Motor neuron (in vitro differentiated cells): ENCODE data around the gene PPL. TPM values are rescaled to one million over a fixed set of nuclear protein-coding genes. Genes with fewer than 3 reads are reported as not detected.

Source experiments
- ATAC-seq, 8 experiments: fragments of 200-7000 bp; cut with Tn5 transposase; replicated peaks in 6 of 8; 2 replicates each; pipeline ENCODE4 v1.8.0; 2021; ENCODE audit warnings: mild to moderate bottlenecking in 8 of 8, moderate library complexity in 8 of 8
- H3K27ac ChIP-seq, 2 donors: fragments of 250-450 bp; sonication (Bioruptor Pico); 2 replicates each; pipeline ENCODE4 v1.9.0; 2021; ENCODE audit warnings: antibody characterized with exemption in 2 of 2, mild to moderate bottlenecking in 2 of 2, moderate library complexity in 1 of 2
- H3K4me1 ChIP-seq, 2 donors: fragments of 250-450 bp; sonication (Bioruptor Pico); replicated peaks in 1 of 2; 2 replicates each; pipeline ENCODE4 v1.6.1; 2021; ENCODE audit warnings: antibody characterized with exemption in 2 of 2, mild to moderate bottlenecking in 2 of 2, moderate library complexity in 1 of 2
- H3K4me3 ChIP-seq, 5 donors: fragments of 250-450 bp; sonication (Bioruptor Pico); 2 replicates each; pipeline ENCODE4 v1.9.0; 2021; ENCODE audit warnings: antibody characterized with exemption in 5 of 5, mild to moderate bottlenecking in 5 of 5, moderate library complexity in 4 of 5
- WGBS, 10 experiments: fragments of 450-650 bp; shearing (Covaris generic); methylation state at CpG; one replicate each; pipeline ENCODE4 v1.0.0; 2022; 5-methylcytosine and 5-hydroxymethylcytosine counted together
- in situ Hi-C, 9 experiments: fragments of 400-800 bp; cut with MboI; loops; one replicate each; pipeline ENCODE4 v1.15.0; 2021; ENCODE audit warnings: low sequenced_read_pairs in 9 of 9, low pct_unique_long_range_greater_than_20kb in 2 of 9; ENCODE audit not compliant: unreplicated experiment in 9 of 9
- total RNA-seq, 8 experiments: library from RNA; unstranded; fragments of 300-600 nt; gene quantifications; 2 replicates each; pipeline versions ENCODE4 v1.2.3 to v1.2.4, GENCODE V29; 2022

Gene PPL
- total RNA-seq, 8 experiments from 2014 or later: 0.92 to 357 (median 3.6) TPM

DNA sequence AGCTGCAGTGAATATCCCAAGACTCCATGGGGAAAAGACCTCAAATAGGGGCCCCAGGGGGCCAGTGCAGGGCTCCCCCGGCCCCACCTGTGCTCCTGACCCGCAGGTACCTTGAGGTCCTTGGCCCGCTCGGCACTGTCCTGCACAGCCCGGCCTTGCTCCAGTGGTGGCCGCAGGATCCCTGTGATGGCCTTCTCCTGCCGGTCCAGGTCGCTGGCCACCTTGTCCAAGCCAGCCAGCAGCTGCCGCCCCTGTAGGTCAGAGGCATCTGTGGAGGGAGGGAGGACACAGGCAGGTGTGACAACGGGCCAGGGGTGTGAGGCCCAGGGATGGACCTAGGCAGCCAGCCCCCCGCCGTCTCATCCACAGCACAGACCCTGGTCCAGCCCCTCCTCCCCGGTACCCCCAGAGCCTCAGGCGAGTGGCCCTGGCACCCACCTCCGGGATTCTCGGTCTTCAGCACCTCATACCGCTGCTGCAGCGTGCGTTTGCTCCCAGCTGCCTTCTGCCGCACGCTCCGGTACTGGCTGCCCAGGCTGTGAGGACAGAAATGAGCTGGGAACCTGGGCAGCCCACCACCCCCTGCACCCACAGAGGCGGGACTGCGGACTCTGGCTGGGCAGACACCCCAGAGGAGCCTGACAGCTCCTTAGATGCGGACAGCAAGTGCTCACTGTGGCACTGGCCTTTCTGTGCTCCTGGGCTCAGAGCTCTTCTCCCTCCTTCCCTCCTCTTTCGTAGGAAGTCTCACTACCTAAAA, 43.7 kb downstream of the PPL start:
- 60 to 100% (median 95%) methylated on average over 1 to 4 of the region's 26 CpGs; no CpG with 5 or more reads in 5 of the 10 experiments for WGBS, 10 experiments
- peak in 2 of 8 experiments; percentile 15 to 19 for ATAC-seq

DNA sequence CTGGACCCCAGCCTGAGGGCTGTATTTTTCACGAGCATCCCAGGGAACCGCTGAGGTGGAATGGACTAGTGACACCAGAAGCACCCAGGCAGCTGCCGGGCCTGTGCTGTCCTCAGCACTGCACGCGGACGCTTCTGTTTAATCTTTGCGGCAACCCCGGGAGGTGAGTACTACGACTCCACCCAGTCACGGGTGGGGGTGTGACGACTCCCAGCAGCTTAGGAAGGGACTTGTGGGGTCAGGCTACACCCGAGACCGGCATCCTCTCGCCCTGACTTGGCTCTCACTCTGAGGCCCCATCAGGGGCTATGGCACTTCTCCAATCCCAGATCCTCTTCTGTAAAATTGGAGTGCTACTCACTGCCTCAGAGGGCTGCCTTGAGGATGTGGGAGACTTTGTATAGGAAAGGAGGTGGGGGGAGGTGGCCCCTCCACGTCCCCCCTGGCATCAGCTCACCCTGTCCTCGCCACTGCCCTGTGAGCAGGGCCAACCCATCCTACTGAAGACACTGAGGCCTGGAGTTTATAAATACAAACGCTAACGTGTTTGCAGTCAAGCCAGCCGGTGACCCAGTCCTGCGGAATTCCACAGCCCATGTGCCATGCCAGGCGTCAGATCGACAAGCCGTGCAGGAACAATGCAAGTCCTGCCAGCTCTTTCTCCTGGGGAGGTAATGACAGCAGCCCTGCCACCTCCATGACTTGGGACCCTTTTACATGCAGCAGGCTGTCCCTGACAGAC, 44.4 kb downstream of the PPL start:
- peak; percentile 20 to 79 (median 38) for ATAC-seq
- in situ Hi-C loops: no loop called here
- 67 to 84% (median 69%) methylated on average over 3 to 13 of the region's 23 CpGs; no CpG with 5 or more reads in 4 of the 10 experiments for WGBS, 10 experiments
- no peak overlapping the region for H3K4me3 ChIP-seq
- H3K27ac ChIP-seq: no peak overlapping the region
- no peaks in the 10 kb centered on the region for H3K4me1 ChIP-seq

More for the DNA sequence above, 43.7 kb downstream of the PPL start:
- in situ Hi-C loops: no loop called here
- Histone ChIP-seq H3K4me3 (no peak overlapping the region), H3K4me1 (no peaks in the 10 kb centered on the region), H3K27ac (no peak overlapping the region)

DNA sequence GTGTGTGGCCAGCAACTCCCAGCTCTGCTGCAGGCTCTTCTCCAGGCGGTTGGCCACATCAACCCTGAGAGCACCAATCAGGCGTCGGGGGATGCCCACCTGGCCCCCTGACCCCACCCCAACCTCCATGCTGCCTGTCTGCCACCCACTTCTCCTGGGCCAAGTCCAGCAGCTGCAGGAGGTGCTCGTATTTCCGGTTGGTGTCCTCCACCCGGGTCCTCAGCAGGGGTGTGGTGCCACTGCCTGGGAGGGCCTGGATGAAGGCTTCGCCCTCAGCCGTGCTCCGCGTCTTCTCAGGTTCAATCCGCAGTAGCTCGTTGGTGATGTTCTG, 45.1 kb downstream of the PPL start:
- WGBS, 10 experiments: no CpG with 5 or more reads among the region's 12 CpGs

DNA sequence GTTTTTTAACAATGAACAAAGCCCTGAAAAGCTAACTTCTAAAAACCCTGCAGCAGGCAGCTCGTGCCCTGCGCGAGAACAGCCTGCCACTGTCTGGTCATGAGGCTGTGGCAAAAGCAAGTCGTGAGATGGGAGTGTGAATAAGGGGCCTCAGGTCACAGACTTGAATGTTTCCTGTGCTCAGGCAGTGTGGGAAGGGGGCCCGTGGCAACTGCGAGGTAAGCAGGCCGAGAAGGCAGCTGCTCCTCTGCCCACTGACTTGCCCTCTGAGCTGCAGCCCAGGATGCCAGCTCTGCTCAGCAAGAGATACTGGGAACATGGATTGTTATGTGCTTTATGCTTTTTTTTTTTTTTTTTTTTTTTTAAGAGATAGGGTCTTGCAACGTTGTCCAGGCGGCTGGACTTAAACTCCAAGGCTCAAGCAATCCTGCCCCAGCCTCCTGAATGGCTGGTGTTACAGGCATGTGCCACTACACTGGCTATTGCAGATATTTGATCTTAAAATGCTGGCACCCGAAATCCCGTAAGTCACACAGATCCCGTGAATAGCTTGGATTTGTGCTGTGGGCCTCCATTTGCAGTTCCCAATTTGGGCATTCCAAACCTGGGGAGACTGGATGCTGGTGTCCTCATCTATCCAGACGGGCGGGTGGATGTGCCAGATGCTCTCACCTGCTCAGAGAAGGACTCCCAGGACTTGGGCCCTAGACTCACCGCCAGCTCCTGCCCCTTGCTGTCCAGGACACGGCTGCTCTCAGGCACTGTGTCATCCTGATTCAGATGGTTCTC, 45.7 kb downstream of the PPL start:
- 80 to 100% (median 91%) methylated on average over 1 to 9 of the region's 16 CpGs; no CpG with 5 or more reads in 2 of the 10 experiments for WGBS, 10 experiments
- ATAC-seq: peak in 2 of 8 experiments; percentile 12 to 22
- Histone ChIP-seq H3K4me1 (no peaks in the 10 kb centered on the region), H3K4me3 (no peak overlapping the region), H3K27ac (no peak overlapping the region)
- in situ Hi-C loops: no loop called here

More for the DNA sequence above, 45.1 kb downstream of the PPL start:
- no peaks in the 10 kb centered on the region for H3K4me1 ChIP-seq
- no peak overlapping the region for H3K4me3 ChIP-seq
- in situ Hi-C loops: no loop called here
- ATAC-seq: peak in 3 of 8 experiments; percentile 8 to 18 (median 8)
- H3K27ac ChIP-seq: no peak overlapping the region

DNA sequence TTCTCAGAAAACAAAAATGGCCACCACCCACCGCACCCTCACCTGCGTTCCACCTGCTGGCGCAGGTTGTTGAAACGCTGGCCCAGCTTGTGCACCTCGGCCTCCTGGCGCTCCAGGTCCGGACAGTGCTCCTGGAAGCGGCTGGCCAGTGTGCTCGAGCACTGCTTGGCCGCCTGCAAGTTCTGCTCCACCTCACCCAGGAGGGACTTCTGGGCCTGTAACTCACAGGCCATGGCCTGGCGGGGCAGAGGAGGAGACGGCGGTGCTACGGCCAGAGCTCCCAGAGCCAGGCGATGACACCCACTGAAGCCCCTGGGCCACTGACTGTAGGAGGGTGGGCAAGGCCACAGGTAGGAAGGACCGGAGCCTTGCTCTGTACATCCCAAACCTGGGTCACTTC, 46.3 kb downstream of the PPL start:
- in situ Hi-C loops: no loop called here
- Histone ChIP-seq H3K27ac (no peak overlapping the region), H3K4me1 (no peaks in the 10 kb centered on the region), H3K4me3 (no peak overlapping the region)
- peak in 1 of 8 experiments; percentile 12 for ATAC-seq
- 100% methylated on average over 1 to 13 of the region's 16 CpGs; no CpG with 5 or more reads in 7 of the 10 experiments for WGBS, 10 experiments

DNA sequence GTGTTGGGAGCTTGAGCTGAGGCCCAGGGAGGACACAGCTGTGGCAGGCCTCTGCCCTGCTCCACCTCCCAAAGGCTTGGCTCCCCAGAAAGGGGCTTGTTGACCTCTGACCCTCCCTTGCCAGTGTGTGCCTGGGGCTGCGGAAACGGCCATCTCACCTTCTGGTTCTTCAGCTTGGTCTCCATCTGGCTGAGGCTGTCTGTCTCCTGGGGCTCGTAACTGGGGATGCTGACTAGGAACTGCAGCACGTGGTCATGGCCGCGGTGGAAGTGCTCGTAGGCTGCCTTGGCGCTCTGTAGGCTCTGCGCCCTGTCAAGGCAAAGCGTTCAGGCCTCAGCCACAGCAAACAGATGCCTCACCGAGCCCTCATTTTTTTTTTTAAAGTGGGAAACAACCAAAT, 46.9 kb downstream of the PPL start:
- in situ Hi-C loops: no loop called here
- no peak overlapping the region for H3K4me3 ChIP-seq
- H3K27ac ChIP-seq: no peak overlapping the region
- 30 to 89% (median 67%) methylated on average over 1 to 7 of the region's 11 CpGs; no CpG with 5 or more reads in 5 of the 10 experiments for WGBS, 10 experiments
- no peak for ATAC-seq
- no peaks in the 10 kb centered on the region for H3K4me1 ChIP-seq

DNA sequence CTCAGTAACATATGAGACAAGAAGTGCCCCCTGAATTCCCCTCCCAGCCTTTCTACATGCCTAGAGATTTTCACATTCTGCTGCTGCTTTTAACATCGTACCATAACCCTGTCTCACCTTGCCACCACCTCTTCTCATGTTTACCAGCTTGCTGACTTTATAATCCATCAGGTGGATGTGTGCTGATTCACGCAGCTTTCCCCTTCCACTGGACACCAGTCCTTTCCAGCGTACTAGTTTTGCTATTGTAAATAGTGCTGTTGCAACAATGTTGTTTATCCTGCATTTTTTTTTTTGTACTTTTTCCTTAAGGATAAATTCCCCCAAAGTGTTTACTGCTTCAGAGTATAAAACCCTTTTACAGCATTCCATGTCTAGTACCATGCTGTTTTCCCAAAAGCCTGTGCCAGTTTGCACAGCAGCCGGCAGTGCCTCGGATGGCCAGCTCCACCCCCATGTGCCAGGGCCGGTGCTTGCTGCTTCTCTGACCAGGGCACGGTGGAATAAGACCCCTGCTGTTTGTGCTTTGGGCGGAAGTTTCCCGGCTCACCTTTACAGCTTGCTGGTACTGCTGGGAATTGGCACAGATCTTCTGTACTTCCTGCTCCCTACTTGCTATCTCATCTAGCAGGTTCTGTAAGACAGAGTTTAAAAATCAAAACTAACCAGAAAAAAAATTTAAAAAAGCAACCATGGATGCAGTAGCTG, 48.4 kb downstream of the PPL start:
- 50 to 92% (median 84%) methylated on average over 1 to 7 of the region's 9 CpGs; no CpG with 5 or more reads in 1 of the 10 experiments for WGBS, 10 experiments
- in situ Hi-C loops: no loop called here
- ATAC-seq: no peak

DNA sequence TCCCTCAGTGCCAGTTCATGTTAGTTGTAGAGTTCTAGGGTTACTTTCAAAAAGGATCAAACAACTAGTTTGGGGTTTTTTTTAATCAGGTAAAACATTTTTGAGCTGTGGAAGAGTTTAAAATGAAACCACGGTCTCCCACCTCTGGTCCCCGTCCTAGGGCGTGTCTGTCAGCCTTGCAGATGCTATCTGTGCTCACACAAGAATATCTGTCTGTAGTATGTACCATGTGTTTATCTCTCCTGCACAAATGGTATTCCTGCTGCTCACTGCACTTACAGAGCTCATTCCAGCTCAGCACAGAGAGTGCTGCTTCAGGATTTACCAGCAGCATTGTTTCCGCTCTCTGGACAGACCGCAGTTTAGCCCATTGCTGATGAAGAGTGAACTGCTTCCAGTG, 50.8 kb downstream of the PPL start:
- WGBS, 10 experiments: 90 to 100% (median 100%) methylated on average over 1 to 5 of the region's 5 CpGs; no CpG with 5 or more reads in 4 of the 10 experiments
- Histone ChIP-seq H3K4me1 (no peaks in the 10 kb centered on the region), H3K4me3 (no peak overlapping the region), H3K27ac (no peak overlapping the region)
- ATAC-seq: no peak
- in situ Hi-C loops: no loop called here

More for the DNA sequence above, 48.4 kb downstream of the PPL start:
- Histone ChIP-seq H3K27ac (no peak overlapping the region), H3K4me3 (no peak overlapping the region), H3K4me1 (no peaks in the 10 kb centered on the region)

DNA sequence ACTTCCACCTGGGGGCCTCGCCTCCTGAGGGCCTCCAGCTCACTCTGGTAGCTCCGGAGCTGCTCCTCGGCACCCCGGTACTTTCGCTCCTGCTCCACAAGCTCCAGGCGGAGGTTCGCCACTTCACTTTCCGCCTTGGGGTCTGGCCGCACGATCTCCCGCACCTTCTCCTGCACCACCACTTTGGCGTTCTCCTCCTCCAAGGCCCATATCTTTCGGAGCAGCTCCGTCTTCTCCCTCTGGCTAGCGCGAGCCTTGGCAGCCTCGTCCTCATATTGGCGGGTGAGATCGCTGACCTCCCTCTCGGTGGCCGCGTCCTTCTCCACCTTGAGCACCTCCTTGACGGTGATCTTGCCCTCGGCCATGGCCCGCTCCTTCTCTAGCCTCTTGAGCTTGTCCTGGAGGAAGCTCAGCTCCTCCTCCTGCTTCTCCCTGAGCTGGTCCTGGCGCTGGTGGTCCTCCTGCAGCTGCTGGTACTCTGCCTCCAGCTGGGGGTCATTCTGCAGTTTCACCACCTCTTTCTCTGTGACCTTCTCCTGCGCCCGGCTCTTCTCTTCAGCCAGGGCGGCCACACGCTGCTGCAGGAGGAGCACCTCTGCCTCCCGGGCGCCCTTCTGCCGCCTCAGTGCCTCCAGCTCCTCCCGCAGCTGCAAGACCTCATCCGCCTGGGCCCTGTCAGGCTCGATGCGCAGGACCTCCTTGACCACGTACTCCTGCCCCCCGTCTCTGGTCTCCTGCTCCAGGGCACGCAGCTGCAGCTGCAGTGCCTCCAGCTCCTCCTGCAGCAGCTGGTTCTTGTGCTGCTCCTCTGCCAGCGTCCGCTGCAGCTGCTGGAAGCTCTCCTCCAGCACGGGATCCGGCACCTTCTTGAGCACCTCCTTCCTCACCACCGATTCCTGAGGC, 51.7 kb downstream of the PPL start:
- in situ Hi-C loops: no loop called here
- WGBS, 10 experiments: 80 to 100% (median 97%) methylated on average over 1 to 15 of the region's 45 CpGs; no CpG with 5 or more reads in 1 of the 10 experiments
- no peak for ATAC-seq
- Histone ChIP-seq H3K27ac (no peak overlapping the region), H3K4me1 (no peaks in the 10 kb centered on the region), H3K4me3 (no peak overlapping the region)

DNA sequence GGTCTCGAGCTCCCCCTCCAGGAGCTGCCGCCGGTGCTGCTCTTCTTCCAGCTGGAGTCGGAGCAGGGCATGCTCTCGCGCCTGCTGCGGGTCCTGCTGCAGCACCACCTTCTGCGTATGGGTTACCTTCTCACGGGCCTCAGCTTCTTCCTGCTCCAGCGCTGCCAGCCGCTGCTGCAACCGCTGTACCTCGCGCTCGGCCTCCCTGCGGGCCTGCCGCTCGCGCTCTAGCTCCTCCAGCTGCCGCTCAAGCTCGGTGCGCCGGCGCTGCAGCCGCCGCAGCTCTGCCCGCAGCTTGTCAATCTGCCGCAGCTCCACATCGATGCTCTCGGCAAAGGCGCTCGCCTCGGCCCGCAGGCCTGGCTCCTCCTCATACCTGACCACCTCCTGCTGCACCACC, 52.7 kb downstream of the PPL start:
- H3K4me3 ChIP-seq: no peak overlapping the region
- 91 to 100% (median 95%) methylated on average over 1 to 28 of the region's 34 CpGs; no CpG with 5 or more reads in 5 of the 10 experiments for WGBS, 10 experiments
- ATAC-seq: no peak
- in situ Hi-C loops: no loop called here
- no peaks in the 10 kb centered on the region for H3K4me1 ChIP-seq
- H3K27ac ChIP-seq: no peak overlapping the region

DNA sequence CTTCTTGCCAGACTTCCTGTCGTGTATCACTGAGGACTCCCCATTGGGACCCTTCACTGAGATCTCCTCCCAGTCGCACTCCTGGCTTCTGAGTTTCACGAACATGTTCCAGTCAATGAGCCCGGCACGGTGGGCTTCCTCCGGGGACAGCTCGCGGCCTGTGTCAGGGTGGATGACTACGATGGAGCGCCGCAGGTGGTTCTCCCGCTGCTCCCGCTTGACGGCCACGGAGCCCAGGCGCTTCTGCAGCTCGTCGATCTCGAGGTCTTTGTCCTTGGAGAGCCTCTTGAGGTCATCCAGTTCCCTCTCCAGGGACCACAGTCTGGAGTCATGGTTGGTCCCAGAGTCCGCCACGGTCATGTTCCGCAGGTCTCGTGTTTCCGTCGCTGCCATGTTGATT, 53.4 kb downstream of the PPL start:
- ATAC-seq: no peak
- H3K27ac ChIP-seq: no peak overlapping the region
- in situ Hi-C loops: no loop called here
- H3K4me1 ChIP-seq: no peaks in the 10 kb centered on the region
- no peak overlapping the region for H3K4me3 ChIP-seq
- WGBS, 10 experiments: 95 to 100% (median 100%) methylated on average over 2 to 10 of the region's 25 CpGs; no CpG with 5 or more reads in 4 of the 10 experiments
